Measurements from ENCODE around the gene IRF2BP2.

Gene IRF2BP2

DNA sequence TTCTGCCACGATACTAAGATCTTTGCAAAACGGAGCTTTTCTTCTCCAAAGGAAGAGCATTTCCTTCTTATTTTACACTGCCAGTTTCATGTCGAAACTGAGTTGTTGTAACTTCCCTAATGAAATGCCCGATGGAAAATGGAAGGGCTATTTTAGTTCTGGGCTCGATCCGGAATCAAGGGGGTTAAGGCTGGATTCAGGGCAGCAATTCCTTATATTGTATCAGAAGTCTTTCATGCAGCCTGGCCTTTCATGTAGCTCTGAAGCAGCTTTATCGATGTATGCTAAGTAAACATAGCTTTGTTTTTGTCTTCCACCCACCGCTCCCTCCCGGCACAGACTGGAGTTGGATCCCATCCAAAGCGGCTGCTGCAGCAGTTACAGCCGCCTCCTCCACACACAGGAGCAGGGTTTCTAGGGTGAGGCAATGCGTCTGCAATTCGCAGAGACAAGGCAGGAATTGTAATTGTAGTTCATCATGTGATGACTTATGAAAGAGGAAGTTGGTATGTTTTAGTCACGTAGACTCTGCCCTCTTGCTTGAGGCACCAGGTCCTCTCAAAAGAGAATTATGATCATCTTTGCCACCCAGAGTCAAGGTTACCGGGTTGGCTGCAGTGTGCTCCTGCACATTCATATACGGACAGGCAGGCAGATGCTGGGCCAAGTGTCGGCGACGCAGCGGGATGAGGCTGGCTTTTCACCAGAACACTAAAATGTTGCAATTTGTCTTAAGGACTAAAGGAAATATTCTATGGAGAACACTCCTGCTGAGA lies 2.6 kb upstream of the IRF2BP2 start:
- peak; percentile 82 to 95 for DNase-seq

DNA sequence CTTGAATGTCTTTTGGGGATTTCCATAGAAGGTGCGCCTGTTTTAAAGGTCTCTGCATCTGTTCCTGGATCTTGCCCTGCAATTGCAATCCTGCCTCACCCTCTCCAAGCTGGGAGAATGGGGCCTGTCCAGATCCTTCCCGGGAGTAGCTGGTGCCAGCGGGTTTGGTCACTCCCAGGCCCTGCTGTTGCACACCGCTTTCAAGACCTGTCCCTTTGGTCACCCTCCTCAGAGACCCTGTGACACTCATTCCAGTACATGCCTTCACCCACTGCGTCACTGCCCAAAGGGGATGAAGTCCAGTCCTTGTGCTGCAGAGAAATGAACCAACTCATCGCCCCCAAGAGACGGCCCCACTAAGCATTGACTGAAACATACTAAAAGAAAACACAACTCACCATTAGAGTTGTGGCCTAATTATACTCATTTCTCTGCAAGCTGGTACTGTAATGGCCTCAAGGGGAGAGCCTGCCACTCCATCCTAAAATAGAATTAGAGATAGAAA lies 1.9 kb upstream of the IRF2BP2 start:
- DNase-seq, result peak in 1 of 2 donors; percentile 70

DNA sequence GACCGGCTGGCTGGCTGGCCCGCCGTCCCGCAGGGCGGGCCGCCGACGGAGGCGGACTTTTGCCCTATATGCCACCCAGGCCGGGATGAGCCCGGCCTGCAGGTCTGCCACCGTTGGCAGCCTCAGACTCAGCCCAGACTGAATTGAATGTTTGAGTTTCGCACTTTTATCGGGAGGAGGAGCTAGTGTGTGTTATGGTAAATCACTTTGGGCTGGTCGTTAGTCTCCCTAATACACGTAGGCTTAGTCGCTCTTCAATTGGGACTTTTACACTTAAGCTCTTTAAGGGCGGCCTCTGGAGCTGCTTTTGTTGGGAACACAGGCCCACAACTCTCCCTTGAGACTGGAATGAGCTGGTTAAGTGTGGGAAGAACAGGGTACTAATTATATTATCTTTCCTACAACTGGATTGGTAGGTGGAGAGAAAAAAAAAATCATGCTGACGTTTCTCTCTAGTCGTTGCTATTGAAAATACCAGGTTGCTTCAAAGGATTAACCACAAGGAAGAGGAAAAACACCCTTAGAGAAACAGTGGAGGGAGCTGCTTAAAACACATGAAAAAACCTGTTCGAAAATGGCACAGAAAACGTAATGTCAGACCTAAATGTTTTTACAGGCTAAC lies 1.4 kb upstream of the IRF2BP2 start:
- DNase-seq, result peak in 1 of 2 donors; percentile 48

DNA sequence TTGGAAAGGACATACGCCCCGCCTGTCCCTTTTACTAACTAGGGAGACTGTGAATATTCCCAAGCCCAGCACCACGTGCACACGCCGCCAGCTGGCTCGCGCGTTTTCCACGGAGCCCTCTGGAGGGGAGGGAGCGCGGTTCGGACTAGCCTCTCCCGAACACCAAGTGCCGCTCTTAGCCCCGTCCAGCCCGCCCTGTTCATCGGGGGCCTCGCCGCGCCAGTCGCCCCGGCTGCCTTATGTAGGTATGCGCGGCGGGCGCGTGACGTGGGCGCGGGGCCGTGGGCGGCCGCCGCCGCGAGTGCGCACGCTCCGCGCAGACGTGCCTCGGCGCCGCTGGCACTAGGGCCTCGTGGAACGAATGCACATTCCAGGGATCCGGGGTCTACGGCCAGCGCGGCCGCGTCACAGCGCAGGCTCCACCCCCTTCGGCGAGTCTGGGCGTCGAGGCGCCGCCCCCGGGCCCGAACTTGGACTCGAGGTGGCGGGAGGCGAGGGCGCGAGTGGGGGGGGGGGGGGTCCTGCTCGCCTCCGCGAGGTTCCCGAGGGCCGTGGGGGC lies 767 bp upstream of the IRF2BP2 start:
- DNase-seq, result peak; percentile 94 to 96

DNA sequence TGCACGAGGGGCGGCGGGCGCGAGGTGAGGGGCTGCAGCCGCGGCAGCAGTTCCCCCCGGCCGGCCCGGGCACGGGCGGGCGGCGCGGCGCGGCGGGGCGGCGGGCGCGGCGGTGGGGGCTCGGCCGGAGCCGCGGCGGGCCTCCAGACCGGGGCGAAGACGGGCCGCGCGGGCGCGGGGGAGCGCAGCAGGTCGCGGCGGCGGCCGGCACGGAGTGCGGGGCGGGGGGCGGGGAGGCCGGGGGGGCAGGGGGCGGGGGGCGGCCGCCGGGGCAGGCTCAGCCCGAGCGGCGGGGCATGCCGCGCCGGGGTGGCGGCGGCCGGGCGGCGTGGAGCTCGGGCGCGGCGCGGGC lies 311 bp downstream of the IRF2BP2 start:
- no peak for DNase-seq

DNA sequence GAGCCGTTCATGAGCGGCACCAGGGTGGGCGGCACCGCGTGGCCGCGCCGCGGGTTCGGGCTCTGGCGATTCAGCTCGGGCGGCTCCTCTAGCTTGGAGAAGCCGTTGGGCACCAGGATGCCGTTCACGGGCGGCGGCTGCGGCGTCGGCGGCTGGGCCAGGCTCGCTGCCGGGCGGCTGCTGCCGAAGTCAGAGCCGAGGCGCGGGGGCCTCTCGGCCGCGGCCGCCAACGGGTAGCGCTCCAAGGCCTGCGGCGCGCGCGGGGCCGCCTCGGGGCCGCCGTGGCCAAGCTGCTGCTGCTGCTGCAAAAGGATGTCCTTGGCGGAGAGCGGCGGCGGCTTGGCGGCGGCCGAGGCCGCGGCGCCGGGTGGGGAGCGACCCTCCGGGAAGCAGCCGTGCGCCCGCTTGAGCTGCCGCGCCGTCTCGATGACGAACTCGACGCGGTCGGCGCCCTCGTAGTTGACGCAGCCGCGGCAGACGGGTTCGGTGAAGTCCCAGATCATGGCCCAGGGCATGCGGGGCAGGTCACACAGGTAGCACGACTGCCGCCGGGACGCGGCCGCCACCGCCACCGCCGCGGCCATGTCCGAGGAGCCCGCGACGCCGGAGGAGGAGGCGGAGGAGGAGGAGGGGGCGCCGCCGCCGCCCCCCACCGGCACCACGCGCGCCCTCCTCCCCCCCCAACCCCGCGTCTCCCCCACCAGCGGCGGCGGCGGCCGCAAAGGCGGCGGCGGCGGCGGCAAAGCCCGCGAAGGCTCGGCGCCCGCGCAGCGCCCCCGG lies 877 bp downstream of the IRF2BP2 start:
- DNase-seq, result no peak

DNA sequence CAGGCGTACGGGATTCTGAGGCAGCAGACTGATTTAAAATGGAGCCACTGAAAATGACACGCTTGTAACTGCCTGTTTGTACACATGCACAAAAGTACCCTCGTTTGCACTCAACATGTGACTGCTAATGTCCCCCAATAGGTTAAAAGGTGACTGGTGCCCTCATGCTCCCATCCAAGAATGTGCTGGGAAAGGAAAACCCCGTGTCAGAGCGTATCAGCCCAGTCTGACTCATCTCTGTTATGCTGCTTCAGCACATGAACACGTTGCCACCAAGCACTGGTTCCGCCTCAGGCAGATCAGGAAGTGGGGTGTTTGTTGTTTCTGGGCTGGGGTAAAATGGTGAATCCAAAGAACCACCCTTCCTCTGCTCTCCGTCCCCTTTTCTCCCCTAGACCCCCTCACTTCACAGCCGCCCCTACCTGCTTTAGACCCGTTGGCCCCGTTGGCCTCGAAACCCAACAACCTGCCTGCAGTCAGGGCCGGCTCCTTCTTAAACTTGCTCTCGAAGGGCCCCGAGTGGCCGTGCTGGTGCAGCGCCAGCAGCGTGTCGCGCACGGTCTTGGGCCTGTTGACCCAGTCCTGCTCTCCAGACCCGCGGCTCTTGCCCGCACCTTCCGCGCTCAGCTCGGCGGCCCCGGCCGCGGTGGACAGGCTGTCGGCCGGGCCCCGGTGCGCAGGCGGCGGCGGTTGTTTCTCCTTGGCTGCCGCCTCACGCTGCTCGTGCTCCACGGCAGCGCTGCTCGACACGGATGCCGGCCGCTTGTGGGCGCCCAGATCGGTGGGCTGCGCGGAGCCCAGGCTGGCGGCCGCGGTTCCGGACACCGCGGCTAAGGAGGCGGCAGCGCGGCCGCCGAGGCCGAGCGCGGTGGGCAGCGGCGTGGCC lies 1.7 kb downstream of the IRF2BP2 start:
- DNase-seq, result peak; percentile 62 to 83

DNA sequence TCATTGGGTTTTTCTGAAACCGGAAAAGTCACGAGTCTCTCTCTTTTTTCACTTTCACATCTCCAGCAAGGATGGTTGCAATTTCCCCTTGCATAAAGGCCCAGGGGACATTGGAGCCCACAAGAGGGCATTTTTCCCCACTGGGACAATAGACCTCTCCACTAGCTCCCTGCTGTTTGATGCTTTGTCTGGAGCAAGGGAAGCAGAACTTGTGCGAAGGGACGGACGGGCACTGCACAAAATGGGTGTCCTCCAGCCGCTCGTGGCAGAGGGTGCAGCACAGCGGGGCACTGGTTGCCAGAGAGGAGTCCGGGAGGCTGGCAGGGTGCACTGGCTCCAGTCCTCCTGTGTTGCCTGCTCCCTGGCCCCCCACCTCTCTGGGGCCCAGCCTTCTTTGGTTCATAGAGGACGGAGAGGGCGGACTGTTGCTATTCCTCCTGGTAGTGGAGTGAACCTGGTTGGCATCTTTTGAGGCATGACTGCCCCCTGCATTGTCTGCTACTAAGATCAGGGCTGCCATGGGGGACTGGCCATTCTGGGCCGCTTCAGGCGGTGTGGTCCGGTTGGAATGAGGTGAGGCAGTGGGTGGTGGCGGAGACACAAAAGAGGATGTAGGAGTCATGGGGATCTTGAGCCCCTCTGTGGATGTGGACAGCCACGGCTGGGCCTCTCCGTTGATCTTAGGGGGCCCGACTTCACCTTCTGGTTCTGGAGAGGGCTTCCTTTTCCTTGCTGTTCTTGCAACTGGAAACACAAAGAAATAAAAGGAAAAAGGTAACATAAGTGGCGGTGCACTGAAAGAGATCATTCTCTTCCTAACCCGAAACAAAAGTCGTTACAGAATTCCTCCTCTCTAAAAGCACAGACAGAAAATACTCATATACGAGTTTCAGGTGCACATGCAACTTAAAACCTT lies 2.6 kb downstream of the IRF2BP2 start:
- peak; percentile 53 to 76 for DNase-seq

DNA sequence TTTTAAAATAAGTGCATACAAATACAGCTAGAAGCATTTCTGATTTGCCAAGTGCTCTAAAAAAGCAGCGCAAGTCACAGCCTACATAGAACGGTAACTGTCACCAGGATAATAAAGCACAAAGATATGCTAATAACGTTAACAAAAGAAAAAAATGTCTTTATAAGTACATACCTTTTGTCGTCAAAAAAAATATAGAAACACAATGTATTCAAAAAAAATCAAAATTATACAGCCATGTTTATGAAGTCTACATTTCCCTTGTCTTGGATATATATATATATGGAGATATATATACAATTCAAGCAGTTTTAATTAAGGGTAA lies 3.2 kb downstream of the IRF2BP2 start:
- no peak for DNase-seq

DNA sequence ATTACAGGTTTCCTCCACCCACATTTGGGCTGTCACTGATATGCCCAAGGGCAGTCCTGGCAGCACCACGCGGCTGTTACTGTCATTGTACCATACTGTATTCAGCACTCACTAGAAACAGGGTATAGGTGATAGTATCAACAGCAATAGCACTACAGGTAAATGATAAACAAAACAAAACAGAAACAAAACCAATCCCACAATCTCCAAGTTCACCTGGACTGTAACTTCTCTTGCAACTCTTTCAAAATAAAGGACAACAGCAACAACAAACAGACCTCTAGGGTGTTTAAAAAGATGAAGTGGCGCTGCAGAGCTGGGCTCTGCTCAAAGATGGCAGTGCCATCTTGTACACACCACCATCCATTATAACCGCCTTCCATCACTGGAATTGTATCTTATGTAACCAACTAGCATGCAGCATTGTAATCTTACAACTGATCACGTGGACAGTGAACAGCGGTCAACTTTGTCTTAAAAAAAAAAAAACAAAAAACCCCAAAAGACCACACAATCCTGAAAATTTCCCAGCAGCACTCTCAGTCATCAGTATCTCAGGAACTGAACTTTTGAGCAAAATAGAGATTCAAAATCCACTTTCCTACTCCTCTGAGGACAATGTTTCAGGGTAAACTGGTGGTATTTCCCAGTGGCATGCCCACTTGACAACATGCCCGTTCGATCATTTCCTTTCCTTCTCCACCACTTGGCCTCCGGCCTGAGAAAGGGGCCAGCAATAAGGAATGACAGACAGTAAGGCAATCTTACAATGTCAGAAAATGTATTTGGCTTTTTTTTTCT lies 3.8 kb downstream of the IRF2BP2 start:
- peak in 1 of 2 donors; percentile 77 for DNase-seq

DNA sequence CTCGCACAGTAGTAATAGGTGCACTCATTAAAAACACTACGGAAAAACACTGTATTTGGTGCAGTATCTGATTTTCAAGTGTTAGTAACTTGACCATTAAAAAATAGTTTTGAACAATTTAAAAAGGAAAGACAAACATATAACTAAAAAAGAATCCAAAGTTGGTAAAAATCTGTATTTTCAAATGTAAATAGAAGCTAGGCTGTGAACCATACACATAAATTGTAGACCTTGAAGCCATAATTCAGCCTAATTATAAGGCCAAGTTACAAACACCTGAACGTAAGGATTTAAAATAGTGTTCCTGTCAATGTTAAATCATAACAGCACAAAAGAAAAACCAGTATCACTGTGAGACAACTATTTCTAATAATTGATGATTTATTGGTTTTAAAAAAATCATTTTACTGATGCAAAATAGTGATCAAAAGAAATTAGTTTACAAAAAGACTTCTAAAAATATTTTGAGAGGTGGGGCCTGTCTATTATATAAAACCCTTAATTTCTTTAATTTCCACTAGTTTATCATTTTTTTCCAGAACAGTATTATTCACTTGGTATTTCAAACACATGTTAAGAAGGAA lies 4.5 kb downstream of the IRF2BP2 start:
- DNase-seq, result no peak

DNA sequence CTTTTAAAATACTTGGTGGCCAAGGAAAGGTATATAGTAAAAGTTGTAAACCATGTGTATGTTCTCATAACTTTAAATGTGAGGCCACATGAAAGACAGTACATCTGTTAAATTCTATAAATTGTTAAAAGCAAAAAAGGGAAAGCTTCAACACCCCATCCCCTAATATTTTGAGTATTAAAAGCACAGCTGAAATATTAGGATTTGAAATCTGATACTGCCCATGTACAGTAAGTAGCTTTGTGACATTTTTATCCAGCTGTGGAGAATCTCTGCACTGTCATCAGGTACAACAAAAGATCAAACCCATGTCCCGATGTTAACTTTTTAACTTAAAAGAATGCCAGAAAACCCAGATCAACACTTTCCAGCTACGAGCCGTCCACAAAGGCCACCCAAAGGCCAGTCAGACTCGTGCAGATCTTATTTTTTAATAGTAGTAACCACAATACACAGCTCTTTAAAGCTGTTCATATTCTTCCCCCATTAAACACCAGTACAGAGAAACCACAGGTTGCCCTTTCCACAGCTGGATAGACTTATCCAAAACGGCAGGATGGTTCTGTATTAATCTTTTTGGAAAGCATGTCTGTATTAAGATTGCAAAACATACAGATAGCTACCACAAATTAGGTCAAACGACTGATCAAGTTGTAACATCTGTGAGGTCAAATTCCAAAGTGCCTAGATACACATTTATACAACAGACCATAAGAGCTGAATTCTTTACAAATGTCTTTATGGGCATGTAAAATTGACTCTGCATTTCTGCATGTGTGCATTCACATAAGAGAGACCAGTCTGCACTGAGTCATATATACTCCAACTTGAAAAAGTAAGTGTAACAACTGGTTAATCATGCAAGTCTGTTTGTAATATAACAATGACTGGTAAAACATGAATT lies 5.2 kb downstream of the IRF2BP2 start:
- DNase-seq, result no peak

DNA sequence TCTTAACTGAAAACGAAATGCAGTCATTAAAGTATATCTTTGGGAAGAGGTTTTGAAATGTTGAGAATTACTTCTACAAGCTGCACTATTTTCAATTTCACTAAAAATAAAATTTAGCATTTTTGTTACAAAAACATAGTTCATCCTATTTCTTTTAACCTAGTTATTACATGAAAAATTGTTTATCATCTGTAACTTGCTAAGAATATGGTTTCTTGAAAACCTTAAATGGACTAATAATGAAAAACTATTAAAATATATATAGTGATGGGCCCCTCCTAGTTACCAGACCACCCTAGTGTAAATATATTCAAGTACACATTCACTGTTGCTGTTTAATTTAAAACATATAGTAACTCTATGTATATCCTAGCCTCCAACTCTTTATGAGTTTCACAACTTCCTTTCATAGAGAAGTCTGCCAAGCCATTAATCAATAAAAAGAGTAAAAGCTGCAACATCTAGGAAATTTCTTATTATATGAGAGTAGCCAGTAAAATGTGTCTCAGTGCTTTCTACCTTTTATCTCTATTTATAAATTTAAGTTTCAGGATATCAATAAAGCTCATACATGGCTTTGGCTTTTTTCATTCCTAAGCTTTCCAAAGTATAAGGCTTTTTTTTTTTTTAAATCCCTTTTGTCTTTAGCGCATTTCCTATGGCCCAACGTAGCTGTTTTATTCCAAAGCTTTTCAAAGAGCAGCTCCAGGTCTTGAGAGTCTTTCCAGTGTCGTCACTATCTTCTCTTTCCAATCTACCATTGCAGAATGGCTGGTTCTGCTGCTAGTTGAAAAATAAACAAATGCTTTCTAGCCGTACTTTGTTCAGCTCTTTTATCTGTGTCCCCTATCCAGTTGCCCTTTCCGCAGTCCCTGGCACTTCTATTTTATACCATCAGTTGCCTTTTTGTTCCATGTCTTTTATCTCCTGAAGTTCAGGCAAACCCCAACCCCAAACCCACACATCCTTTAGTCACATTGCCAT lies 6.5 kb downstream of the IRF2BP2 start:
- peak in 1 of 2 donors; percentile 34 for DNase-seq

DNA sequence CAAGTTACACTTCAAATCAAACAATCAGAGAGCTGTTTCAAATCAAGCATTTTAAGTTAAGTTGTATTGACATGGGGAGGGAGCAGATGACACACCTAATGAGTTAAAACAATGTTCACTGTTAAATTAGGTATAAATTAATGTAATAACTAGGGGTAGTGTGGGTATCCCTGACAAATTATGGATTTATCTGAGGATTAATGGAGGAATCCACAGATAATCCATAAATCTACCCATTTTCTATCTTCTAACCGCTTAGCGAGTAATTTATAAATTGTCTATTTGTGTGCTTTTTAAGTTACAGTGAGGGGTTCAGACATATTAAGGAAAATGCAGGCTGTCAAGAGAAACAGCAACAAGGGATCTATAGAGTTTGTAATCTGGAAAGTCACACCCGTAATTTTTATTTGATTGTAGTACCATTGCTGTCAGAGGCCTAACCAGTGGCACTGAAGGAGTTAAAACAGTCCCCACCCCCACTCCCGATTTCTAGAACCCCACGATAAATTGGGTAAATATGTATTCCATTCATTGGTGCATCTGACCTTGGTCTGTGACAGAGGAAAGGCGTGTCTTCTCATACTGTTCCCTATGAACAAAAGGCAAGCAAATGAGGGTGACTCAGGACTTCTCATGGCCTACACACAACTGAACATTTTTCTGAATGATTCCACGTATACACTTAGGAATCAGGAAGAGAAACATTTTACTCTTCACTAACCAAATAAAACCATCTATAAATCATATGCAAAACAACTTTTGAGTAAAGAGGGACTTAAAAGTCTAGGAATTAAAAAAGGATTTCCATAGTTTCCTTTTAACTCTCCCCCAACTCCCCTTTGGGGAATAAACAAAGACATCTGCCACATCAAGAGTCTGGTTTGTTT lies 7.4 kb downstream of the IRF2BP2 start:
- peak in 1 of 2 donors; percentile 73 for DNase-seq

DNA sequence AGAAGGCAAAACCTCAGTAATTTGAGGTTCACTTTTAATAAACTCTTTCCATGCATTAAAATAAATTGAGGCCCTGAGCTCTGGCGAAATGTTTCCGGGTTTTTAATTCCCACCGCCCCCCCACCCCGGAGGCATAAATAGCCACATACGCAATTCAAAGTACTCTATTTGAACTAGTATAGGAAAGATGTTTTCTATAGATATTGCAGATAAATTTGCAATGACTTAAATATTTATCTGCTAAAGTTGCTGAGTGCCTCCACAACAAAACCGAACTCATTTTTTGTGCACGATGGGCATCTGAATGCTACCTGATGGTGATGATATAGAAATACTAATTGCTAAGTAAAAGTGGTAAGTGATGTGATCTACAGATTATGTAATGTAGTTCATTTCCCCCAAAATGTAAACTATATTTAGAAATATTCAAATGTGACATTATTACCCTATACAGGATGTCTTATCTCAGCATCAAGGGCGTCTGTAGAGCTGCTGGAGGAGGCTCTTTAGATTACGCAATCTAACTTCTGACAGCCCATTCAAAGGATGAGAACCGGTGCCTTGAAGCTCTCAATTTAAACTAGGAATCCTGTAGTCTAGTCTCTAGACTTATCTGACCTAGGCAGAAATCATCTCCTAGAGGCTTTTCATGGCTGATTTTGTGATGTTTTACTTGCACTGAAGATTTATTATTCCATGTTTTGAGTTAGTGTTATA lies 8.5 kb downstream of the IRF2BP2 start:
- DNase-seq, result no peak

All from hippocampal formation (tissue), 2 donors.